Trophoblast cell (in vitro differentiated cells and primary cell): Measurements from ENCODE around the gene UPB1.

Experiments
- DNase-seq, 2 donors: peaks; one replicate each; pipeline ENCODE4 v3.0.0-alpha.2; 2016
- H2AFZ ChIP-seq: 2 replicates; pipeline ENCODE4 v1.6.1; 2013; ENCODE audit warnings: low read length, moderate library complexity, mild to moderate bottlenecking; ENCODE audit not compliant: insufficient read depth, poor library complexity
- H2AK5ac ChIP-seq: 2 replicates; pipeline ENCODE4 v1.6.1; 2013; ENCODE audit warnings: mild to moderate bottlenecking, low read length
- H2BK120ac ChIP-seq: 2 replicates; pipeline ENCODE4 v1.6.1; 2013; ENCODE audit warnings: low read length, mild to moderate bottlenecking, moderate library complexity; ENCODE audit not compliant: insufficient read depth, poor library complexity
- H2BK12ac ChIP-seq: 2 replicates; pipeline ENCODE4 v1.6.1; 2013; ENCODE audit warnings: mild to moderate bottlenecking, low read length, moderate library complexity
- H2BK5ac ChIP-seq: 2 replicates; pipeline ENCODE4 v1.6.1; 2013; ENCODE audit warnings: low read length, low read depth, moderate library complexity, mild to moderate bottlenecking; ENCODE audit not compliant: poor library complexity
- H3K14ac ChIP-seq: 2 replicates; pipeline ENCODE4 v1.6.1; 2013; ENCODE audit warnings: mild to moderate bottlenecking, low read length
- H3K18ac ChIP-seq: 2 replicates; pipeline ENCODE4 v1.6.1; 2013; ENCODE audit warnings: mild to moderate bottlenecking, low read length
- H3K23ac ChIP-seq: 2 replicates; pipeline ENCODE4 v1.6.1; 2013; ENCODE audit warnings: low read length
- H3K27ac ChIP-seq: 2 replicates; pipeline ENCODE4 v1.5.1; 2013; ENCODE audit warnings: low read depth, mild to moderate bottlenecking, inconsistent platforms, low read length, moderate library complexity
- H3K27me3 ChIP-seq: 2 replicates; pipeline ENCODE4 v1.6.1; 2013; ENCODE audit warnings: inconsistent platforms, mild to moderate bottlenecking, low read length, moderate library complexity; ENCODE audit not compliant: insufficient read depth
- H3K36me3 ChIP-seq, 2 experiments: 1 replicate in 1 of 2; 2 replicates in 1 of 2; pipeline ENCODE4 v1.6.1; 2013; ENCODE audit warnings: low read length in 2 of 2, mild to moderate bottlenecking in 2 of 2, moderate library complexity in 1 of 2; ENCODE audit not compliant: insufficient read depth in 2 of 2, control insufficient read depth in 1 of 2
- H3K4ac ChIP-seq: 2 replicates; pipeline ENCODE4 v1.6.1; 2013; ENCODE audit warnings: low read depth, mild to moderate bottlenecking, low read length, moderate library complexity
- H3K4me1 ChIP-seq, 2 experiments: 1 replicate in 1 of 2; 2 replicates in 1 of 2; pipeline ENCODE4 v1.6.1; 2013; ENCODE audit warnings: low read length in 2 of 2, mild to moderate bottlenecking in 2 of 2, moderate library complexity in 1 of 2; ENCODE audit not compliant: insufficient read depth in 2 of 2, control insufficient read depth in 1 of 2
- H3K4me2 ChIP-seq: 2 replicates; pipeline ENCODE4 v1.6.1; 2013; ENCODE audit warnings: inconsistent platforms, mild to moderate bottlenecking, low read length, moderate library complexity
- H3K4me3 ChIP-seq: 2 replicates; pipeline ENCODE4 v1.5.1; 2013; ENCODE audit warnings: mild to moderate bottlenecking, low read depth, low read length, inconsistent platforms
- H3K79me1 ChIP-seq: one replicate; pipeline ENCODE4 v1.6.1; 2013; ENCODE audit warnings: low read length
- H3K79me2 ChIP-seq: 2 replicates; pipeline ENCODE4 v1.6.1; 2013; ENCODE audit warnings: low read length, mild to moderate bottlenecking; ENCODE audit not compliant: control insufficient read depth, insufficient read depth, poor library complexity
- H3K9ac ChIP-seq: 2 replicates; pipeline ENCODE4 v1.6.1; 2013; ENCODE audit warnings: mild to moderate bottlenecking, low read length
- H3K9me3 ChIP-seq: 2 replicates; pipeline ENCODE4 v1.6.1; 2013; ENCODE audit warnings: low read depth, mild to moderate bottlenecking, control low read depth, inconsistent platforms, low read length; ENCODE audit not compliant: insufficient read depth
- H4K12ac ChIP-seq: 2 replicates; pipeline ENCODE4 v1.6.1; 2013; ENCODE audit warnings: low read depth, mild to moderate bottlenecking, low read length, moderate library complexity
- H4K8ac ChIP-seq: 2 replicates; pipeline ENCODE4 v1.6.1; 2013; ENCODE audit warnings: low read depth, mild to moderate bottlenecking, low read length, moderate library complexity
- H4K91ac ChIP-seq: one replicate; pipeline ENCODE4 v1.6.1; 2013; ENCODE audit warnings: low read depth, mild to moderate bottlenecking, low read length, moderate library complexity
- WGBS: extraction: QIAGEN DNeasy Blood & Tissue Kit; methylation state at CpG from one replicate; pipeline ENCODE4 v1.1.7; 2013; ENCODE audit warnings: missing lambda C conversion rate; ENCODE audit not compliant: insufficient read length, insufficient coverage; ENCODE audit errors: extremely low coverage; 5-methylcytosine and 5-hydroxymethylcytosine counted together

The UPB1 gene

DNA sequence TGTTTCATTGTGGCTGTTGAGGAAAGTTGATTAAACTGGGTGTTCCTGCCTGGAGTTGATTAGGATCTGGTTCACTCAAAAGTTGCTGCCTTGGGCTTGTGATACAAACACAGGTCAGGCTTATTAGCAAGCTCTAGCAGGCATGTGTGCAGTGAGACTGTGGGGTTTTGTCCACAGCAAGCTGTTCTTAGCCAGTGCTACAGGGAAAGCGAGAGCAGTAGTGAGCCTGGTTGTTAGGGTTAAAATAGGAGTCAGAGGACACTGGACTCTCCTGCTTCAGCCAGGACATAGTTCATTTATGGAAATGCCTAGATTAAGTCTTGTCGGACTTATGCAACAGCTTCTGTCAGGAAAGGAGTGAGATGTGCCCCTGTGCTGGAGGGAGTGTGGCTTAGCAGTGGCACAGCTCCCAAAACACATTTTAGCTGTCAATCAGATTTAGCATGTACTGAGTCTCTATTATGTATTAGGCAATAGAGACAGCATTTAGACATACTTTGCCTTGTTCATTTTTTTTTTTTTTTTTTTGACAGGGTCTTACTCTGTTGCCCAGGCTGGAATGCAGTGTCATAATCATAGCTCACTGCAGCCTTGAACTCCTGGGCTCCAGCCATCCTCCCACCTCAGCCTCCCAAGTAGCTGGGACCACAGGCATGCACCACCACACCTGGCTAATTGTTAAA lies 69.4 kb downstream of the UPB1 start:
- peak overlapping the region; percentile 37 for H3K23ac ChIP-seq
- no peaks in the 10 kb centered on the region for H3K4me1 ChIP-seq
- no peak overlapping the region for H3K4me3 ChIP-seq
- no peak overlapping the region for H4K12ac ChIP-seq
- no CpG with 5 or more reads among the region's 2 CpGs for WGBS
- no peak overlapping the region for H2BK120ac ChIP-seq
- H4K8ac ChIP-seq = no peak overlapping the region
- no peak overlapping the region for H2AFZ ChIP-seq
- peaks cover 30 to 54% of the 10 kb centered on the region in 2 experiments for H3K36me3 ChIP-seq
- no peaks in the 10 kb centered on the region for H3K27me3 ChIP-seq
- no peak overlapping the region for H2AK5ac ChIP-seq
- H3K4me2 ChIP-seq = no peak overlapping the region
- H3K79me2 ChIP-seq = peaks cover 5% of the 10 kb centered on the region
- H3K18ac ChIP-seq = no peak overlapping the region
- no peak overlapping the region for H3K9ac ChIP-seq
- no peaks in the 10 kb centered on the region for H3K79me1 ChIP-seq
- no peak overlapping the region for H4K91ac ChIP-seq
- no peak overlapping the region for H3K27ac ChIP-seq
- H3K4ac ChIP-seq = no peak overlapping the region
- H2BK5ac ChIP-seq = no peak overlapping the region
- H3K14ac ChIP-seq = no peak overlapping the region
- no peaks in the 10 kb centered on the region for H3K9me3 ChIP-seq
- no peak overlapping the region for H2BK12ac ChIP-seq
- peak; percentile 30 to 52 for DNase-seq

DNA sequence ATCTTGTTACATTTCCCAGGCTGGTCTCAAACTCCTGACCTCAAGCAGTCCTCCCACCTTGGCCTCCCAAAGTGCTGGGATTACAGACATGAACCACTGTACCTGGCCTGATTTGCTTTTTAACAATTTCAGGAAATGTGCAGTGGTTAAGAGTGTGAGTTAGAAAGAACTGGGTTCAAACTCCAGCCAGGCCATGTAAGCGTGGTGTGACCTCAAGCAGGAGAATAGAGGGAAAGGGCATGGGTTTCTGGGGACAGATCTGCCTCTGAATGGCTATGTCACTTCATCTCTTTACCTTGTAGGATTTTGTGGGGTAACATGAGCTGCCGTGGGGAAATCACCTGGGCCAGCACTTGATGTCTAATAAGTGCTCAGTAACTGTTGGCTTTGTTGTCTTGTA lies 69.9 kb downstream of the UPB1 start:
- H2BK12ac ChIP-seq = no peak overlapping the region
- no CpG with 5 or more reads among the region's 2 CpGs for WGBS

DNA sequence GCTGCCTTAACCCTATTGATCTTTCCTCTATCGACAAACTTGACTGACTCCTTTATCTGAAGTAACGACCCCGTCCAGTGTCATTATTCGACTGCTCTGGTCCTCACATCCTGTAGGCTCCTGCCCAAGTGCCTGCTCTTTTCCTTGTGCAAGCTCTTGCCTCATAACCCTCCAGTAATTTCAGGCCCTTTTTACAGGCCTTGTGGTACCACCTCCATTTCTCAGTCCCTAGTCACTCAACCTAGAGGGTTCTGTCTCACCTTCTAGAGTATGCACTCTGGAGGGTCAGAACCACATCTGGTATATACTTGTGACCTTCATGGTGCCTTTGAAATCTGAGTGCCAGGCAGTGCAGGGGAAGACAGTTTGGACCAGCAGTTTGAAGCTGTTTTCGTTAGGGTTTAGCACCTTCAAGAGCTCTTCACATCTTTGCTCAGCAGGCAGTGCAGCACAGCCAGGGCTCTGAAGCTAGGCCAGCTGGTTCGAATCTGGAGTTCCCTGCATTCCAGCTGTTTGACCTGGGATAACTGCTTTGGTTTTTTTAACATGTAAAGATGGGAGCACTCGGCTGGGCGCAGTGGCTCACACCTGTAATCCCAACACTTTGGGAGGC lies 71.9 kb downstream of the UPB1 start:
- no peak overlapping the region for H2BK12ac ChIP-seq
- no peaks in the 10 kb centered on the region for H3K79me1 ChIP-seq

More for the DNA sequence above, 69.9 kb downstream of the UPB1 start:
- H4K91ac ChIP-seq = no peak overlapping the region
- H2BK5ac ChIP-seq = no peak overlapping the region
- no peak overlapping the region for H3K4me3 ChIP-seq
- H4K8ac ChIP-seq = no peak overlapping the region
- no peaks in the 10 kb centered on the region for H3K27me3 ChIP-seq
- H3K36me3 ChIP-seq = peaks cover 33 to 57% of the 10 kb centered on the region in 2 experiments
- no peak overlapping the region for H2AFZ ChIP-seq
- no peaks in the 10 kb centered on the region for H3K79me1 ChIP-seq
- no peak overlapping the region for H3K4me2 ChIP-seq
- no peak overlapping the region for H3K23ac ChIP-seq
- H3K9me3 ChIP-seq = no peaks in the 10 kb centered on the region
- H4K12ac ChIP-seq = no peak overlapping the region
- H3K27ac ChIP-seq = no peak overlapping the region
- H3K79me2 ChIP-seq = peaks cover 5% of the 10 kb centered on the region
- H2BK120ac ChIP-seq = no peak overlapping the region
- DNase-seq = no peak
- H3K18ac ChIP-seq = no peak overlapping the region
- no peak overlapping the region for H3K14ac ChIP-seq
- H2AK5ac ChIP-seq = no peak overlapping the region
- H3K4me1 ChIP-seq = no peaks in the 10 kb centered on the region
- H3K9ac ChIP-seq = no peak overlapping the region
- no peak overlapping the region for H3K4ac ChIP-seq

GRCh38 chr22:24567668-24568067 lies 72.5 kb downstream of the UPB1 start:
- no peaks in the 10 kb centered on the region for H3K79me1 ChIP-seq
- DNase-seq = no peak
- H2BK5ac ChIP-seq = no peak overlapping the region
- no peaks in the 10 kb centered on the region for H3K79me2 ChIP-seq
- no CpG with 5 or more reads among the region's 10 CpGs for WGBS
- no peaks in the 10 kb centered on the region for H3K9me3 ChIP-seq
- H3K4me1 ChIP-seq = no peaks in the 10 kb centered on the region
- H3K14ac ChIP-seq = no peak overlapping the region
- H4K8ac ChIP-seq = no peak overlapping the region
- no peak overlapping the region for H3K27ac ChIP-seq
- H3K9ac ChIP-seq = no peak overlapping the region
- no peak overlapping the region for H3K4me2 ChIP-seq
- H3K4ac ChIP-seq = no peak overlapping the region
- H2AFZ ChIP-seq = no peak overlapping the region
- H4K12ac ChIP-seq = no peak overlapping the region
- H2AK5ac ChIP-seq = no peak overlapping the region
- H3K18ac ChIP-seq = peak overlapping the region; percentile 17
- no peak overlapping the region for H2BK120ac ChIP-seq
- no peak overlapping the region for H3K4me3 ChIP-seq
- H4K91ac ChIP-seq = no peak overlapping the region
- no peaks in the 10 kb centered on the region for H3K27me3 ChIP-seq
- H3K36me3 ChIP-seq = peaks cover 36 to 65% of the 10 kb centered on the region in 2 experiments
- H2BK12ac ChIP-seq = no peak overlapping the region
- no peak overlapping the region for H3K23ac ChIP-seq

More for the DNA sequence above, 71.9 kb downstream of the UPB1 start:
- H3K79me2 ChIP-seq = no peaks in the 10 kb centered on the region
- H3K14ac ChIP-seq = no peak overlapping the region
- no peak overlapping the region for H3K23ac ChIP-seq
- H2AFZ ChIP-seq = no peak overlapping the region
- no peak overlapping the region for H3K4me2 ChIP-seq
- no CpG with 5 or more reads among the region's 8 CpGs for WGBS
- no peaks in the 10 kb centered on the region for H3K4me1 ChIP-seq
- H2BK5ac ChIP-seq = no peak overlapping the region
- H3K18ac ChIP-seq = no peak overlapping the region
- H4K8ac ChIP-seq = no peak overlapping the region
- H4K12ac ChIP-seq = no peak overlapping the region
- no peak for DNase-seq
- H2BK120ac ChIP-seq = no peak overlapping the region
- H2AK5ac ChIP-seq = no peak overlapping the region
- H3K9ac ChIP-seq = no peak overlapping the region
- no peak overlapping the region for H3K4ac ChIP-seq
- H3K4me3 ChIP-seq = no peak overlapping the region
- no peak overlapping the region for H4K91ac ChIP-seq
- no peaks in the 10 kb centered on the region for H3K27me3 ChIP-seq
- H3K27ac ChIP-seq = no peak overlapping the region
- peaks cover 32 to 58% of the 10 kb centered on the region in 2 experiments for H3K36me3 ChIP-seq
- H3K9me3 ChIP-seq = no peaks in the 10 kb centered on the region
